Right hindlimb (tissue), 1 donor: ENCODE data around the gene MMAA.
"Not testable (repeated sequence)": the region's sequence is repeated elsewhere in the genome, so short reads cannot be mapped to it uniquely, and the experiment has no call there.

Source experiments
- DNase-seq: peaks from one replicate; pipeline ENCODE4 v3.0.0-alpha.2; 2018

Gene MMAA

DNA sequence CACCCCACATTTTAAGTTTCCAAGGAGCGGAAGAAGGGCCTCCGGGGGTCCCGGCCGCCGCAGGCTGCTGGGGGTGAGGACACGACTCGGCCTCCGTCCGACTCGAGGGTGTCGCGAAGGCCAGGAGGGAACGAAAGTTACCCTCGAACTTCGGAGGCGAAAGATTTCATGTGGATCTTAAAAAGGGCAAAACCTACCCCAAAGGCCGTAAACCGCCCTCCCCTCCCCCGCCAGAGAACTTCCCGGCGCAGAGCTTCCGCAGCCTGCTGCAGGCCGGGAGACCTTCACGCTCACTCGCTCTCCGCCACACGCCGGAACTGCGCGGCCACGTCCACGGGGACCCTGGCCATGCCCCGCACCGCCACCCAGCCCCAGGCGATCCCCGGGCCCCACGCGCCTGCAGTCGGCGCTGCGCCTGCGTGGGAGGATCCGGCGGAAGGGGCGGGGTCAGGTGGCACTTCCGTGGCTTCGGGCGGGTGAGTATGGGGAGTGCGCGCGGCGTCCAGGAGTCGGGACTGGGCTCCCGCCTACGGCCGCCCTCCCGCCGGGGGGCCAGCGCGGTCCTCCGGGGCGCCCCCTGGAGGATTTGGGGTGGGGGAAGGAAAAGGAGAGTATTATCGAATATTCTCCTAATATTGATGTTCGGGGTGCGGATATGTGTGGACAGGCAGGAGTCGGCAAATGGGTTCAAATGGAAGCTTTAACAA, at the start of gene MMAA:
MMAA (plus strand) TSS at position 454 of the 707 bp plus-strand sequence. CDS start 19,755 bp downstream, outside the sequence.
- peak; percentile 97 for DNase-seq

DNA sequence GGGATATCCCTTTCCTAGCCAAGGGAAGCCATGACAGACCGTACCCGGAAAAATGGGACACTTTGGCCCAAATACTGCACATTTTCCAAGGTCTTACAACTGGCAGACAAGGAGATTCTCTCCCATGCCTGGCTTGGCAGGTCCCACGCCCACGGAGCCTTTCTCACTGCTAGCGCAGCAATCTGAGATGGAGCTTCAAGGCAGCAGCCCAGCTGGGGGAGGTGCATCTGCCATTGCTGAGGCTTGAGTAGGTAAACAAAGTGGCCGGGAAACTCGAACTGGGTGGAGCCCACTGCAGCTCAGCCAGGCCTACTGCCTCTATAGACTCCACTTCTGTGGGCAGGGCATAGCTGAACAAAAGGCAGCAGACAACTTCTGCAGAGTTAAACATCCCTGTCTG, 44.6 kb upstream of the MMAA start:
- not testable (repeated sequence) for DNase-seq

DNA sequence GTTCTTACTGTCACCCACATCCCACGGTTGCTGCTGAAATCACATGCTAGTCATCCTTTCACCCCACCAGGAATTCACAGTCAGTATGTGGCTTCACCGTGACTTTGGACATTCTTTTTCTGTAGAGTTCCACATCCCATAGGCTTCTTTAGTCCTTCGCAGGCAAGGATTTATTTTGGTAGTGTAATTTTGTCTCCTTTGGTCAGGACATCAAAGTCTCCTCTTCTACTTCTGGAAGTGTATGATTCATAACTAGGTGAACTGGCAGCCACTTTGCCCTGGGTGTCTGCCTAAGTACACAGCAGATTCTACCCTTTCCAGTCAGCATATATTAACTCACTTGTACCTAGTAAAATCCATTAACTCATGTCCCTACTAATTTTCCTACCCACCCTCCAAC, 38.3 kb upstream of the MMAA start:
- peak; percentile 36 for DNase-seq

DNA sequence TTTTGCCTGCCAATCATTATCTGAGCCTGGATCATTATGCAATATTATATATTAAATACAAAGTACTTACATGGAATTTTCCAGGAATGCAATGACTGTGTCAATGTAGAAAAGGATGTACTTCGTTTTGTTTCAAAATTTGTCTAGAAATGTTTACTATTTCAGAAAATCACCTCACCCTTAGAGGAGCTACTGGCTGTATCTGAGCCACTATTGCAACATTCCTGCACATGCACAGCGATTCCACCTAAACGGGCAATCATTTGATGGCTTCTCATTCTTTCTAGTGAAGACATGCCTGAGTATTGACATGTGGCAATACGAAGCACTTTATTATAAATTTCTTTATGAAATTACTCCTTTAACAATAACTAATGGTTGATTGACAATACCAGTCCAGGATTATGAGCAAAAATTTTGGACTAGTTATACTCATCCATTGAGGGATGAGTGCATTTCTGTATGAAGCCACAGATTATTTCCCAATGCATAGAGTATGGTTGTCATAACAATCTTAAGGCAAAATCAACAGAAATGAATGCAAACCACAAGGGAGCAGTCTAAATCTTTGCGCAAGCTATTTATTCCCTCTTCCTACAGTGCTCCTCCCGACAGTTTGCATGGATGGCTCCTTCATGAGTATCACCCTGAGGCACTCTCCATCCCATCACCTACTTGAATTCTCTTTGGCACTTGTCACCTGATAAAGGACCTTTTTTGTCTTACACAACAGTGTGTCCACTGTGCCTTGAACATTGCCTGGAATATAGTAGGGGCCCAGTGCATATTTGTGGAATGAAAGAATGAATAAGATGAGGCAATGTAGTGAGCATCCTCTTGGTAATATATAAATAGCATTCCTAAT, 35.8 kb upstream of the MMAA start:
- DNase-seq = no peak

DNA sequence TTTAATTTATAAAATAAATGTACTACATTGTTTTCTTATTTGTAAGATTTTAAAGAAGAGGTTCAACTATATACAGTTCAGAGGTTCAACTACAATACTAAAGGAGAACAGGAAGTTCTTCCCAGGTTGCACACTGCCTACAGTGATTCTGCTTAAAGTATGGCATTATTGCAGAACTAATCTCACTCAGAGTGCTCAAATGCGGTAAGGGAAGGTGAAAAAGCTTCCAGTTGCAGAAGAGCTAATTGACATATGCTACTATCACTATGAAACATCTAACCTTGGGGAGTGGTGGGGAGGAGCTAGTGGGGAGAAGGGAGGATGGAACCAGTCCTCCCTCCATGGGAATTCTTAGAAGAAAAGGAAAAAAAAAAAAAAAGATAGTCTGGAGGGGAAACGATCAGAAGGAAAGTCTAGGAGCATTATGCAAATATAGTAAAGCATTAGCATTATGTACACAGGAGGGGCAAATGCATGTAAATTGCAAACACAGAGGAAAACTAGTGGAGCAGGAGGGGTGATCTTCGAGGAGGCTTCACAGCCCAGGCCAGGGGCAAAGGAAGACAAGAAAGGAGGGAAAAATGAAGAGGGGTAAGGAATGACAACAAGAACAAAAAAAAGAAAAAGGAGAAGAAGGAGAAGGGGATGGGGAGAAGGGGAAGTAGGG, 32.0 kb upstream of the MMAA start:
- no peak for DNase-seq

DNA sequence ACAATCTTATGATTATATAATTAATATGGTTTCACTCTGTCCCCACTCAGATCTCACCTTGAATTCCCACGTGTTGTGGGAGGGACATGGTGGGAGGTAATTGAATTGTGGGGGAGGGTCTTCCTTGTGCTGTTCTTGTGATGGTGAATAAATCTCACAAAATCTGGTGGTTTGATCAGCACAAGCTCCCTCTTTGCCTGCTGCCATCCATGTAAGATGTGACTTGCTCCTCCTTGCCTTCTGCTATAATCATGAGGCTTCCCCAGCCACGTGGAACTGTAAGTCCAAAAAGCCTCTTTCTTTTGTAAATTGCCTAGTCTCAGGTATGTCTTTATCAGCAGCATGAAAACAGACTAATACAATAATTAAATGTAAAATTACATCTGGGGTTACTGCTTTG, 29.8 kb upstream of the MMAA start:
- not testable (repeated sequence) for DNase-seq

DNA sequence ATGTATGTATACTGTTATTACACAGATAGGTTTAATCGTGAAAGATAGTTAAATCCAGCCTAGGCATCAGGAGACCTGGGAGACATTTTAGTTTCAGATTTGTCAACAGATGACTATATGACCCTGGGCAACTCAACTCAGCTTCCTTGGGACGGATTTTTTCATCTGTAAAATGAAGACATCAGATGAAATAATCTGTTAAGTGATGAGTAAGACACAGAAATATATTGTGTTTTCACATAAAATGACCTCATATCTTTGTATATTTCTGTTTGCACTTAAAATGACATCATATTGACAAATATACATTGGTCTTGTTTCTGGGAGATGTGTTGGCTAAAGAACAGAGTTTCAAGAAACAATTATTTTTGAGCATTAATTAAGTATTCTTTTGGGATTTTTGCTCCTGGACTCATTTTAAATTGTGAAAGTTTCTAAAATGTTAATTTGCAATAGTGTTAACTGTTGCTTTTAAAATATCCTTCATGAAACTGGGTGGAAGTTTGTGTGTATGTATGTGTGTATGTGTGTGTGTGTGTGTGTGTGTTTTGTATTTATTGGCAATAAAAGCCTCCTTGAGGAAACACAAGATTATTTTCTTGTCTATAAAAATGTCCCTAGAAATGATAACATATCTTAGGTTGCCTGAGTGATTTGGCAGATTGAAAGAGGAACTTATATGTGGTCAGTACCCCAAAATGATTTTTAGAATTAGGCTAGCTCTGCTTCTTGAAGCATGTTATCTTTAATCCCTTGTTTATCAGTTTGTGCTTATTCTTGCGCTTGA, 29.1 kb upstream of the MMAA start:
- no peak for DNase-seq

DNA sequence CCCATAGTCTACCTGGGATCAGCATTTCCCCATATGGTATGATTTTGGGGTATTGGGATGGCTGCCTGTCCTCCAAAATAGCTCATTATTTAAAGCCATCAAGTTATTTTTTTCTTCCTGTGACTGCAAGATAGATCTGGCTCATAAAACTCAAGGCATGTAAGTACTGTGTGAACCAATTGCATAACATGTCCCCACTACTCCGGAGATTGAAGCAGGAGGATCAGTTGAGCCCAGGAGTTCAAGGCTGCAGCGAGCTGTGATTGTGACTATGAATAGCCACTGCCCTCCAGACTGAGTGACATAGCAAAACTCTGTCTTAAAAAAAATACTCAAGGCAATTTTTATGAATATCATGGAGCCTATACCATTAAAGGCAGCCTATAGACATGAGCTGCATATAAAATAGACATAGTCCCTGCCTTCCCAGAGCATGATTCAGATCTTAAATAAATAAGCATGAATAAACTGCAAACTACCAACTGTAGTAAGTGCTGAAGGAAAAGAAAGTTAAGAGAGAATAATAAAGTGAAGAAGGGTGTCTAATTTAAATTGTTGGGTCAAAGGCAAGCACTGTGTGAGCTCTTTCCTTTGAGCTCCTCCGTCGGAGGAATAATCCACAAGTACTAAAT, 16.9 kb upstream of the MMAA start:
- no peak for DNase-seq

DNA sequence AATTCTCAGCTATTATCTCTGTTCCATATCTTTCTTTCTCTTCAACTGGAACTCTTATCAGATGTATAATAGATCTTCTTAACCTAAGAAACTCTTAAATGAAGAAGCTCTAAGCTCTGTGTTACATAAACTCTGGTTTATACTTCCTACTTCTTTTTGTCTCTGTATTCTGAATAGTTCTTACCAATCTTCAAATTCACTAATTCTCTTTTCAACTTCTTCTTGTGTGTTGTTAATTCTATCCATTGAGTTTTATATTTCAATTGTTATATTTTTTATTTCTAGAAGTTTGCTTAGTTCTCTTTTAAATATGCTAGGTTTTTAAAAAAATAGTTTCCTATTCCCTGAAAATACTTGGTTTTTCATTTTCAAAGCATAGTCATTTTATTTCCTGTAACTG, 13.2 kb upstream of the MMAA start:
- DNase-seq = no peak

DNA sequence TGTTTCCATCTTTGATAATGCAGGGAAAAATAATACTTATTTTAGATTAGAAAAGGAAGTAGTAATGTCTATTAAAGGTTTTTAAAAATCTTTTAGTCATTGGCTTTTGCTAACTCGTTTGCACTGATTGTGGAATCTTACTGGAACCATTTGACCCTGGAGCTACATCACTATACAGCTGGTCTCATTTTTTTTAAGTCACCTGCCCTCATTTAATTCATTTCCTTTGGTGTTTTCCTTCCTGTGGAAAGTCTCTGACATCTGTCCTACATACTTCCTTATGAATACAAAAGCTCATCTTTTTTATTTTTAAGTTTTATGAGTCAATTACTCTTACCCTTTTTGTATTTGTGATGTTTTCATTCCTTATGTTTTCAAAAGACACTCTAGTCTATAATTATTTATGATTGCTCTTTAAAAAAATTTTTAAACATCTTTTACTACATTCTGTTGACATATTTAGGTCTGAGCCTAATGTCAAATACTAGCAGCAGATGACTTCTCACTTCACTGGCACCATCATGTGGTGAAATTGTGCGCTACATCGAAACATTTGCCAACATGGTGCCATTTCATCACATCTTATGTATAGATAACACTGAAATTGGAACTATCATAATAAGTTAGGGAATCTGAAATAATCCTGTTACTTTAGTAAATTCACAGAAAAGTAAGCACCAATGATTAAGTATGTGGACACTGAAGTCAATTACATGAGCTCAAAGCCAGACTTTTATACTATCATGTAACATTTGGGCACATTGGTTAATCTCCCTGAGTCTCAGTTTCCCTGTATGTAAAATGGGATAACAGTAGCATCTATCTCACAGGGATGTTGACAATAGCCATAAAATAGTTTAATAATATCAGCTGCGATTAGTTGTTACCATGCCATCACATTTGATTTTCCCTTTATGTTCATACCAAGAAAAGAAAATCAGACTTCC, 9.4 kb upstream of the MMAA start:
- peak; percentile 82 for DNase-seq

DNA sequence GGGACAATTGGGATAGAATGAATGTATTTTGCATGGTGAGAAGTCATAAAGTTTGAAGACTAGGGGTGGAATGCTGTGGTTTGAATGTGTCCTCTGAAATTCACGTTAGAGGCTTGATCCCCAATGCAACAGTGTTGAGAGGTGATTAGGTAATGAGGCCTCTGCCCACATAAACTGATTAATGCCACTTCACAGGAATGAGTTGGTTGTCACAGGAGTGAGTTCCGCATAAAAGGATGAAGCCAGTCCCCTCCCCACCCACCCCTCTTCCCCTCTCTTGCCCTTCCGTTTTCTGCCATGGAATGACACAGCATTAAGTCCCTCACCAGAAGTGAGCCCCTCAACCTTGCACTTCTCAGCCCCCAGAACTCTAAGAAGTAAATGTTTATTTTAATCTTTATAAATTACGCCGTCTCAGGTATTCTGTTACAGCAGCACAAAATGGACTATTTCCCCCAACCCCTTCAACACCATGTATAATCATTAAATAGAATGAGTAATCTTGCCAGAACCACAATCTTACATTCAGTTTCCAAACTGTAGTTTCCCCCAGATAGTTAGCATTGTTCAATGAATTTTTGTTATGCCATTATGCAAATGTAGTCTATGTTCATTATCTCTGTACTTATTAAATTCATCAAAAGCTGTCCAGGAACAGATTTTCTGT, 5.5 kb upstream of the MMAA start:
- DNase-seq = no peak

DNA sequence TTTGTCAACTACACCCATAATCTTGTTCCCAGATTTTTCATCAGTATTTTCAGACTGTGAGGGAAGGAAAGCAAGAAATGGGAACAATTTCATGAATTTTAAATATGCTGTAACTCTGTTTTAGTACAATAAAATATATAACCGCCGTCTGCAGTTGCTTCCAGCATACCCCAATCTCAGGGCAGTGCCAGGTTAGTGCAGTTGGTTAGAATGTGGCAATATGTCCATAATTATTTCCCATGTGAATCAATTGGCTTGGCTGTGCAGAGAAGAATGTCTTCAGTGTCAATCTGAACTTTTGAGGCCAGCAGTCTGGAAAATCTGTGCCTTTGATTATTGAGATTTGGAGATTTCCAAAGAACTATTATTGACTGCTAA, 5.0 kb upstream of the MMAA start:
- DNase-seq = no peak

DNA sequence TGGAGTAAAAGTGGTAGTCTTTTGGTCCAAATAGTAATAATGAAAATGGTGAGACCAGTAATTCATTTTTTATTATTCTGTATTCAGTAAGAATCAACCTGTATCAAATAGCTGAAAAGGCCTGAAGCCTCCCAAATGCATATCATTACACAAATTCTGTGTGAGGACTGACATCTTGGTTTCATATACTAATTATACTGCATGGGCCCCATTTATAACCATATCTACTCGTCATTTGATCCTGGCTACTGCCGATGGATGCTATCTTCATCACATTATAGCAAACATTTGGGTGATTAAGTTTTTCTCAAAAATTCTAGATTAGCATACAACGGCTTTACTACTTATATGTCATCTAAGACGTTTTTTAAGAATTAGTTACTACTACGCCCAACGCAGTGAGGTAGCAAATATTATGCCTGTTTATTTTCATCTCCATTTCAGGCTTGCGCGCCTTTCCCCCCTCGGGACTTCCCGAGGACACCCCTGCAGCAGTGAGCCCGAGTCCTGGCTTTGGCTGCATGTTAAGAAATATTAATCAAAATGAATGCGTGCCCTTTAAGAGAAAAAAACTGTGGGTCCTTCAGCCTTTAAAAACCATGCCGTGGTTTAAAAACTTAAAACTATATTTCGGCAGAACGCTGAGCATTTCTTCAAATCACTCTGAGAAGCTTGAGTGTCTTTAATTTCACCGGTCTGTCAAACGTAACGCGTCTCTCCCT, 814 bp upstream of the MMAA start:
- DNase-seq = no peak

DNA sequence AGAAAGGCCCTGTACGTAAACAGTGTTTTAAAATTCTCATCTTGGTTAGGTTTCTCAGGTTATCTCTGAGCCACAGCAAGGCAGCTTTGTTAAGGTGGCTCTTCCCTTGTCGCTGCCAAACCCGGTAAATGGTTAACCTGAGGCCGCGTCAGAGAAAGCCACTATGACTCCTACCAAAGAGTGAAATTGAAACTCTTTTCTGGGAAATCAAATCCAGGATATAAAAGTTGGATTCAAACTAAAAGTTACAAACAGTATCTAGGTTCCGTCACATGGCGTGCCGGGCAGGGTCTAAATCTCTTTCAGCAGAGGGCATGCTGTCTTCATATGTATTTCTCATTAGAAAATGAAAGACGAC, 433 bp downstream of the MMAA start:
- no peak for DNase-seq

DNA sequence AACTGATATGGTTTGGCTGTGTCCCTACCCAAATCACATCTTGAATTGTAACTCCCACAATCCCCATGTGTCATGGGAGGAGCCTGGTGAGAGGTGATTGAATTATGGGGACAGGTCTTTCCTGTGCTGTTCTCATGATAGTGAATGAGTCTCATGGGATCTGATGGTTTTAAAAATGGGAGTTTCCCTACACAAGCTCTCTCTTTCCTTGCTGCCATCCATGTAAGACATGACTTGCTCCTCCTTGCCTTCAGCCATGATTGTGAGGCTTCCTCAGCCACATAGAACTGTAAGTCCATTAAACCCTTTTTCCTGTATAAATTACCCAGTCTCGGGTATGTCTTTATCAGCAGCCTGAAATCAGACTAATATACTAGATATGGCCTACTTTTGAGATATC, 2.9 kb downstream of the MMAA start:
- DNase-seq = not testable (repeated sequence)

DNA sequence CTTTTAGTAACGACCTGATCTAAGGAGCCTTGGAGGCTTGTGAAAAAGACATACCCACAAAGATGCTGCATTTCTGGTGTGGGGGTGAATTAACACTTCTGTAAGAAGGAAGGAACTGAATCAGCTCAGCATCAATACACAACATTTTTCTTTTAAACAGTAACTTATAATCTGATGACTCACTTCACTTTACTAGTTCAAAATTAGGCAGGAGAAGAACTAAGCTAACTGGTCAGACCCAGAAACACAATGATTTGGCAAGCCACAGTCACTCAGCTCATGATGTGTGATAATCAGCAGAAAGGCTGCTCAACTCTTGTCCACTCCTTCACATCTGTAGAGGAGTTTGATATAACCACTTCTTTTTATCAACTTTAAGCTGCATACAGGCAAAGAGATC, 4.6 kb downstream of the MMAA start:
- DNase-seq = no peak

DNA sequence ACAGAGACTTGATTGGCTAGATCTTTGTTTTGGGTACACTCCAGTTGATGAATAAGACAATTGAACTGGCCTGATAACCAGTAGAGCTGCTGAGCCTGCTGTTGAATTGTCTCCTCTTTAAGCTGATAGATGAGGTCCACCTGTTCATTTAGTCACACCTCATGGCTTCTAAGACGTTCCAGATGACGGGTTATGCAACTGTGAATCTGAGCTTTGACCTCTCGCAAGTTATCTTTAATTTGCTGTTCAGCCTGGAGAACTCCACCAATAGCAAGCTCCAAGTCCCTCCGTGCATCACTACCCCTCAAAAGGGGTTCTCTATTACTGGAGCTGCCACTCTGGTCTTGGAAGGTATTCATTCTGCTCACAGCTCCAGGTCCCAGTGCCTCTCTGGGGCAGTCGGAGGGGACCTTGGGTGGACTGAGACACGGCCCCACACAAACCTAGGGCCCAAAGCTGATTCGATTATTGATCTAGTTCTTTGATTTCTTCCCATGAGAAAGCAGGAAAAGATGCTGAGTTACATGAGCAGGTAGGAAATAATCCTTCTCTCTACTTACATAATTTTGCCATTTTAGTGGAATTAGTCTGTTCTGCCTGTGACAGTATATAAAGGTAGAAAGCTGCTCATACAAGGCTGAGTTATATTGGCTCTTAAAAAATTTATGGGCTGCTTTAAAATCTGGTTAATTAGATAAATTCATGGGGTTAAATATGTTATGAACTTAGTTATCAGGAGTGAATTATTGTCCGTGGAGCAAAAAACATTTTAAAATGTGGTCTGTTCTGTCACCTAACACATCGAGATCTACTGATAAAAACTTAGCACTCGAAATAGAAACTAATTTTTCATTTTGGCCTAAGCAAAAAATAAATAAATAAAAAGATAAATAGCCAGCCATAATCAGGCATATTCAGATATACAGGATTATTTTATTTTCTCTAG, 6.8 kb downstream of the MMAA start:
- no peak for DNase-seq

DNA sequence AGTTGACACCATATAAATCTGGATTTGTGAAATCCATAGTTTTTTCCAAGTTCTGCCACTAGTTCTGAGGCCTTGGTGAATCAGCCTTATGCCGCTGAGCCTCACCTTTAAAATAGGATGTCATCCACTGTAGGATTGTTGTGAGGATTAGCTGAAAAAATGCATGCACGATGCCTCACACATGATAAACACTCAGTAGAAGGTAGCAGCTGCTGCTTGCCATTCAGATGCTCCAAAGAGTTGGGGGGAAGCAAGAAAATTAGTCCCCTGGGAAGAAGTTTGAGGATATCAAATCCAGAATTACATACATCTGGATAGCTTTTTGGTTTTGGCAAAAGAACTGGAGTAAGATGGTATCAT, 7.4 kb downstream of the MMAA start:
- no peak for DNase-seq

DNA sequence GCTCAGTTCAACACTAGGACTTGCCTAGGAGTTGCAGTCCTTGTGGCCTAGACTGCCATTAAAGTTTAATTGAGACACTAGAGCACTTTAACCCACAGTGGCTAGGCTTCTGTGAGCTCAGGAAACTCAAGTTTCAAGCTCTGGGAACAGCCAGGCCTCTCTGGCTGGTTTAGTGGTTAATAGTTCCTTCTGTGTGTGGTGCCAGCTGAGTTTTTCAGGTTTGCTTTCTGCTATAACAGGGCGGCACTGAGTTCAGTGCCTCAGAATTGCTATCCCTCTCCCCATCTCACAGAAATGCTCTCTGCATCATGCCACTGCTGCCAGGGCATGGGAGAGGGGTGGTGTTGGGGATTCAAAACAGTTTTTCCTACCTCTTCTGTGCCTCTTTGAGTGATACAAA, 15.9 kb downstream of the MMAA start:
- no peak for DNase-seq
